Measurements from ENCODE around the gene IFNL3. TPM values are rescaled to one million over a fixed set of nuclear protein-coding genes. Genes with fewer than 3 reads are reported as not detected.

IFNL3 gene
- not detected for total RNA-seq

DNA sequence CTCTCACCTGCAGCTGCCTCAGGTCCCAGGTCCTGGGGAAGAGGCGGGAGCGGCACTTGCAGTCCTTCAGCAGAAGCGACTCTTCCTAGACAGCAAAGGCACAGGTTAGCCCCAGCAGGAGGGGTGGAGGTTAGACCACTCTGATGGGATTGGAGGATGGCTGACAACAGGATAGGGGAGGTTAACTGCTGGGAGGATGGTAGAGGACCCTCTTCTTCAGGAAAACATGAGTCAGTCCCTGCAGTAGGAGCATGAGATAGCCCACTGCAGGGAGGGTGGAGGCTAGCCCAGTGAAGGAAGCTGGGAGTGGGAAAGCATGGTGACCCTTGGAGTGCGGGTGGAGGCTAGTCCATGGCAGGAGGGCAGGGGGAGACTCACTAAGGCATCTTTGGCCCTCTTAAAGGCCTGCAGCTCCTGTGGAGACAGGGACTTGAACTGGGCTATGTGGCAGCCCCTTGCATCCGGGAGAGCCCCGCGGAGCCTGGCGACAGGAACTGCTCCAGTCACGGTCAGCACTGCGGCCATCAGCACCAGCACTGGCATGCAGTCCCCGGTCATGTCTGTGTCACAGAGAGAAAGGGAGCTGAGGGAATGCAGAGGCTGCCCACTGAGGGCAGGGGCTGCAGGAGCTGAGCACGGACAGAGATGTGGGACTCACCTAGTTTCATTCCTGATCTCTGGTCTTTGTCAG is at the start of gene IFNL3:
Gene IFNL3, minus strand, starts transcription at position 597 of the 691 bp plus-strand sequence. Its CDS starts 39 bp downstream, at position 558.

DNA sequence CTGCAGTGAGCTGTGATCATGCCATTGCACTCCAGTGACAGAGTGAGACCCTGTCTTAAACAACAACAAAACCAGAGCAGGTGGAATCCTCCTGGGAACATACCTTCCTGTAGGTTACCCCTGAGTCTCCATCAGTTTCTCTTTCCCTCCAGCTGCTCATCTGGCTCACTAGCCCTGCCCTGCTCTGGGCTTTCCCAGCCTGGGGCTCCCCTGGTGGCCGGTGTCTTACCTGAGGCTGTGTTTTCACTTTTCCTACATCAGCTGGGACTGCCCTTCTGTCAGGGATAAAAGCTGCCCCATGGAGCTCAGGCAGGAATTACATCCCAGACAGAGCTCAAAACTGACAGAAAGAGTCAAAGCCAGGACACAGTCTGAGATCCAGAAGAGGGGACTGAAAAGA is 23.3 kb upstream of the IFNL3 start, which contains the start of gene IFNL2:
Gene IFNL2, plus strand, starts transcription at position 312 of the 400 bp plus-strand sequence. CDS start 173 bp downstream, outside the sequence.

DNA sequence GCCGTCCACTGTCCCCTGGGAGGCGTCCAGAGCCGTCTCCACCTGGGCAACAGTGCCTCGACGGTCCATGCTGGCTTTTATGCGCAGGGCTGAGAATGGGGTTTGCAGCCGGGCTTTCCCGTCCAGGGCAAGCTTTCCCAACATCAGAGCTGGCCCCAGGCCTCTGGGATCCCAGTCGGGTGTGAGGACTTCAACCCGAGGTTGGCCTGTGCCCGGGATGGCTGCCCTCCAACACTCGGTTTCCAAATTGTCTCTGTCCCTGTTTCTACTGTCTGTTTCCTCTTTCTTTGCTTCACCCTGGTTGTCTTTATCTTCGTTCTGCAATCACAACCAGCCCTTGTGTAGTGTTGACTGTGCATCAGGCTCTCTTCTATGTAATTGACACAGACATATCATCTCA is 4.0 kb upstream of the IFNL3 start, which contains the start of gene IFNL4:
Gene IFNL4, minus strand, starts transcription at position 51 of the 400 bp plus-strand sequence.

DNA sequence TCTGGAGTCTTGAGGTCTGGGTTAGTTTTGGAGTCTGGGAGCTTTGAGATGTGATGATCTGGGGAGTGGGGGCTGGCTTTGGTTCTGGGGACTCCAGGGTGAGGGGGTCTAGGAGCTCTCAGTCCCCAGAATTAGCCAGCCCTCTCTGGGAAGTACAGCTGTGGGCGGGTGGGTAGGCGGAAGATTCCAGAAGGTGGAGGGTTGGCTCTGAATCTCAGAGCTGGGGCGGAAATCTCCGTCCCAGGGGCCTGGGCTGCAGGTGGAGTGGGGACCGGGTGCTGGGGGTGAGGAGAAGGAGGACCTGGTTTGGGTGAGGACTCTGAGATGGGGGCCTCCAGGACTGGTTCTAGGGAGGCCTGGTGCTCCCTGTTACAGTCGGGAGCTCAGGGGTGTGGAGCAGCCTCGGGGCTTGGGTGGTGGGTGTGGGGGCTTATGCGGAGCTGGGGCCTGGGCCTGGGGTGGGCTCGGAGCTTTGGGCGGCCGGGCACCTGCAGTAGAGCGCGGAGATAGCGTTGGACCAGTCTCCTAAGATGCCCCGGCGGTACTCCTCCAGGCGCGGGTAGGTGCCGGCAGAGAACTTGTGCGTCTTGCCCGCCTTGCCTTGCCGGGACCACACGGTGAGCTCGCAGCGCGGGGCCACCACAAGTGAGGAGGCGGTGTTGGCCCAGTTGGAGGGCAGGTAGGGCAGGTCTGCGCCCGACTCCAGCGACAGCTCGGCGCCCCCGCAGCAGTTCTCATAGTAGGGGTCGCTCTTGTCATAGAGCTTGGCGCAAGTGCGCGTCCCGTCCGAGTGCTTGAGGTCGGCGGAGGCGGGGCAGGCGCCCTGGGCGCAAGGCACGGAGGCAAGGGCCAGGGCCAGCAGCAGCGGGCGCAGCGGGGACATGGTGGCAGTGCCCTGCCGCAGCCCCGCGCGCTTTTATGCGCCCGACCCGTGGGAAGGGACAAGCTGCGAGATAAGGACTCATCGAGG is 41.1 kb downstream of the IFNL3 start, which contains the start of gene SYCN:
Gene SYCN, minus strand, starts transcription at position 892 of the 970 bp plus-strand sequence. Its CDS starts 9 bp downstream, at position 883.

DNA sequence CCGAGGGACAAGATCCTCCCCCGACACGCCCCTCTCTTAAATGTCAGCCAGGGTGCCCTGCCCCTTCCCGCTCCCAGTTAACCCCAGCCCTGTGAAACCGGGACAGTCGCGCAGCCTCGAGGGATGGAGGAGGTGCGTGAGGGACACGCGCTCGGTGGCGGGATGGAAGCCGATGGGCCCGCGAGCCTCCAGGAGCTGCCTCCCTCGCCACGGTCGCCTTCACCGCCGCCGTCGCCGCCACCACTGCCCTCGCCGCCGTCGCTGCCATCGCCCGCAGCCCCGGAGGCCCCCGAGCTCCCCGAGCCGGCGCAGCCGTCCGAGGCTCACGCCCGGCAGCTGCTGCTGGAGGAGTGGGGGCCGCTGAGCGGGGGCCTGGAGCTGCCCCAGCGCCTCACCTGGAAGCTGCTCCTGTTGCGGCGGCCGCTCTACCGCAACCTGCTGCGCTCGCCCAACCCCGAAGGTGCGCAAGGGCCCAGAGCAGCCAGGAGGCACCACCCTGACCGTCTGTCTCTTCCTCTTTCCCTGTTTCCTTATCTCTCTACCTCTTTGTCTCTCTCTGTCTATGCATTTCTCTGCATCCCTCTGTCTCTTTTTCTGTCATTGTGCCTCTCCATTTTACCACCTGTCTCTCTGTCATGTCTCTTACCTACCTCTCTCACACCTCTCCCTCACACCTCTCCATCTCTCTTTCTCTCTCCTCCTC is 47.8 kb downstream of the IFNL3 start, which contains the start of gene NCCRP1:
Gene NCCRP1, plus strand, starts transcription at position 105 of the 703 bp plus-strand sequence. Its CDS starts 19 bp downstream, at position 124.

Other genes starting within 250 kb of the IFNL3 start
- 1 to 10 TPM; 3.8 to 4.0 TPM for gene FBXO27, start 212.5 kb downstream of the IFNL3 start, total RNA-seq
- 10 to 100 TPM in 1 of 2 donors, 1 to 10 TPM in 1; 2.1 to 14.3 TPM for gene ACP7, start 160.6 kb downstream of the IFNL3 start, total RNA-seq
- gene PAK4, start 119.2 kb downstream of the IFNL3 start, total RNA-seq = 10 to 100 TPM; 13.1 to 21.3 TPM
- gene NCCRP1, start 48.0 kb downstream of the IFNL3 start, total RNA-seq = 10 to 100 TPM in 1 of 2 donors, 1 to 10 TPM in 1; 1.3 to 12.4 TPM
- gene SYCN, start 40.7 kb downstream of the IFNL3 start, total RNA-seq = not detected
- gene IFNL4, start 3.9 kb upstream of the IFNL3 start, total RNA-seq = not detected
- not detected for gene IFNL2, start 23.4 kb upstream of the IFNL3 start, total RNA-seq
- not detected for gene IFNL1, start 51.4 kb upstream of the IFNL3 start, total RNA-seq
- gene LRFN1, start 75.9 kb upstream of the IFNL3 start, total RNA-seq = under 1 TPM; 0.34 to 0.67 TPM
- 1 to 10 TPM in 1 of 2 donors, not detected in 1; 1.0 TPM for gene GMFG, start 91.0 kb upstream of the IFNL3 start, total RNA-seq
- gene SAMD4B, start 97.4 kb upstream of the IFNL3 start, total RNA-seq = 10 to 100 TPM; 53.9 to 58.2 TPM
- gene PAF1, start 146.1 kb upstream of the IFNL3 start, total RNA-seq = 10 to 100 TPM; 29.6 to 35.3 TPM
- 10 to 100 TPM; 21.3 to 30.3 TPM for gene MED29, start 146.4 kb upstream of the IFNL3 start, total RNA-seq
- gene ZFP36, start 161.8 kb upstream of the IFNL3 start, total RNA-seq = 1 to 10 TPM; 3.7 to 3.8 TPM
- 1 to 10 TPM; 2.8 to 6.0 TPM for gene PLEKHG2, start 167.7 kb upstream of the IFNL3 start, total RNA-seq
- gene RPS16, start 190.9 kb upstream of the IFNL3 start, total RNA-seq = 10 to 100 TPM; 19.6 to 51.0 TPM
- gene SUPT5H, start 200.6 kb upstream of the IFNL3 start, total RNA-seq = 10 to 100 TPM; 64.9 to 75.0 TPM
- 100 to 1,000 TPM in 1 of 2 donors, 10 to 100 TPM in 1; 66.4 to 115 TPM for gene TIMM50, start 235.8 kb upstream of the IFNL3 start, total RNA-seq